Hypothalamus (tissue), 51 donors: ENCODE data around the gene OR10AD1.
"Not testable (repeated sequence)": the region's sequence is repeated elsewhere in the genome, so short reads cannot be mapped to it uniquely, and the experiment has no call there.

Experiments used
- DNase-seq, 51 donors: peaks; one replicate each; lab custom pipeline; 2025; lab: John Stamatoyannopoulos, UW

The OR10AD1 gene, protein sequence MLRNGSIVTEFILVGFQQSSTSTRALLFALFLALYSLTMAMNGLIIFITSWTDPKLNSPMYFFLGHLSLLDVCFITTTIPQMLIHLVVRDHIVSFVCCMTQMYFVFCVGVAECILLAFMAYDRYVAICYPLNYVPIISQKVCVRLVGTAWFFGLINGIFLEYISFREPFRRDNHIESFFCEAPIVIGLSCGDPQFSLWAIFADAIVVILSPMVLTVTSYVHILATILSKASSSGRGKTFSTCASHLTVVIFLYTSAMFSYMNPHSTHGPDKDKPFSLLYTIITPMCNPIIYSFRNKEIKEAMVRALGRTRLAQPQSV

DNA sequence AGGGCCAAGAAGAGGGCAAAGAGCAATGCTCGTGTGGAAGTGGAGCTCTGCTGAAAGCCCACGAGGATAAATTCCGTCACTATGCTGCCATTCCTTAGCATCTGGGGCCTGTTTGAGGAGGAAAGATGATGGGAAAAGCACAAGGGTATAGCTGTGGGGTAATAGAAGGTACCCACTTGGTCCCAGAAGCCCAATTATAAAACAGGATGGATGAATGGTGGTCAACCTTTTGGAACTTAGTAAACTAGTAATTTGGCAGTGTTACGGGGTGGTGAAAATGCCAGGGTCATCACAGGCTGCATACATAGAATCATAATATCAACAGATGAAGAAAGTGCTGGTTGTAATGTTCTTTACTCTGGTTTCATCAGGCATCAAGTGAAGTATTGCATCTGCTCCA lies at the start of gene OR10AD1:
OR10AD1 (minus strand) TSS at position 101 of the 400 bp plus-strand sequence; CDS start at position 101, 0 bp downstream.
- DNase-seq: no peak

DNA sequence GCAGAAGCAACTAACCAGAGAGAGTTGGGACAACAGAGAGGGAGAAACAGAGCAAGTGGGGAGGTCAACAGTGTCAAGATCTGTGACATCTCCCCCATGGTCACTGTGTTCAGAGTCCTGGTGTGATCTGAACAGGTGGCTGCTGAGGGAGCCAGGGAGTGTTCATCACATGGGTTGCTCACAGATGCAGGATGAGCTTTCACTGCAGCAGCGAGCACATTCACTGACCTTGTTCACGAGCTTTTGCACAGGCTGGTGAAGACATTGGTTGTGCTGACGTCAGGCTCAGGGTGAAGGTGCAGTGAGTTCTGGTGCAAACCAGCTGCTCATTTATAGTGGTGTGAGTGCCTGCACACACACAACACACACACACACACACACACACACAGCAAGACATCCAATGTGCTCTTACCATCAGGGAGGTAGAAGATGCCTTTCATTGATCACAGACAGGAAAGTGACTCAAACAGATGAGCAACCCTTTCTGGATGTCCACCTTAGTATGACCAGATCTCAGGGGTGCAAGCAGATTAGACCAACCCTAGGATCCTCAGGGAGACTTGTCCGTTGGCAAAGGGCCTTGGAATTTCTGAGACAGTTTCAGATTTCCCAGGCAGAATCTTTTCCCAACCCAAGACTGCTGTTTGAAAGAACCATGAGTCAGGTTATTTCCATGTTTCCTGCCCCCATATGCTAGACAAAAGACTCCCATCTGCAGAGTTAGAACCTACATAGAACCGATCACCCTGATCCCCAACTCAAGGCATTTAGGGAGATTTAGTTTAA lies 44.3 kb upstream of the OR10AD1 start:
- no peak for DNase-seq

DNA sequence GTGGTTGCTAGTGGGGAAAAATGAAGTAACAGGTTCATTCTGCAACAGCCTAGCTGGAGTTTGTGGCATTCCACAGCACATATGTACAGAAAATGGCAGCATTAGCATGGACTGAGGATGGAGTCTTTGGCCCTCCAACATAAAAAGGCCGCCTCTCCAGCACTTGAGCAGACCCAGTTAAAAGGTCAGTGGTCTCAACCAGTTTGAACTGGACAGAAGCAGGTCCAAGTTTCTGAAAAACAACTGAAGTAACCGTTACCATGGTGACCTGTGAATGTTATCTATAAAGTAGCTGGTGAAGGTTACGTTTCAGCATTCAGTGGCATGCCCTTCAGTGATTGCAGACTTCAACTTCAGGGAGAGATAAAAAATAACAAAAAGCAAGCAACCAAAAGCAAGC lies 34.1 kb upstream of the OR10AD1 start:
- DNase-seq: no peak

DNA sequence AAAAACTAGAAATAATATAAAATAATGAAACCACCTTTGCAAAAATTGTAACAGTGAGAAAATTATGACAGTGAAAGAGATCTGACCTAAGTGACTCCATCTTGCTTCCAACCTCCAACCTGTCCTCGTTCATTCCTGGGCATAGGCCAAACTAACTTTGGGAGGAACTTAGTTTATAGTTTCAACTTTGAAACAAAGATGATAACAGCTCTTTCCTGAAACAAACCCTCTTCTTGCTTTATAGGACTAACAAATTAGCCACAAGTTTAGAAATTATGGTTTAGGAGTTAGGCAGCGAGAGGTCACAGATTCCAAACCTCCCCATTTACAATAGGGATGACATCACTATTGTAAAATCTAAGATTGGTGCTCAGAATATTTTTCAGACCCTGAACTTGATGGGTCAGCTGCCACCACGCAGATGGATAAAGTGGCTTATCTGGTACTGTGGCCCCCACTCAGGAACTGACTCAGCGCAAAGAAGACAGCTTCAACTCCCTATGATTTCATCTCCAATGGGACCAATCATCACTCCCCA lies 32.8 kb upstream of the OR10AD1 start:
- no peak for DNase-seq

DNA sequence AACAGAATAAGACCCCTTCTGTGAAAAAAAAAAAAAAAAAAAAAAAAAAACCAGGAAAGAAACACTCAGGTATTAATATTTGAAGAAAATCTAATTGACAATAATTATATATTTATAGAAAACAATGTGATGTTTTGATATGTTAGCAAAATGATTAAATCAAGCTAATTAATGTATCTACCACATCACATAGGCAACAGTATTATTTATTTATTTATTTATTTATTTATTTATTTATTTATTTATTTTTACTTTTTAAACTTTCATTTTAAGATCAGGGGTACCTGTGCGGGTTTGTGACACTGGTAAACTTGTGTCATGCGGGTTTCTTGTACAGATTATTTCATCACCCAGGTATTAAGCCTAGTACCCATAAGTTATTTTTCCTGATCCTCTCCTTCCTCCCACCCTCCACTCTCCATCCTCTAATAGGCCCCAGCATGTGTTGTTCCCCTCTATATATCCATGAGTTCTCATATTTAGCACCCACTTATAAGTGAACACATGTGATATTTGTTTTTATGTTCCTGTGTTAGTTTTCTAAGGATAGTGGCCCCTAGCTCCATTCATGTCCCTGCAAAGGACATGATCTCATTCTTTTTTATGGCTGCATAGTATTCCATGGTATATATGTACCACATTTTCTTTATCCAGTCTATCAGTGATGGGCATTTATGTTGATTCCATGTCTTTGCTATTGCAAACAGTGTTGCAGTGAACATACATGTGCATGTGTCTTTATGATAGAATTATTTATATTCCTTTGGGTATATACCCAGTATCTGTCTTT lies 28.3 kb upstream of the OR10AD1 start:
- DNase-seq: not testable (repeated sequence)

DNA sequence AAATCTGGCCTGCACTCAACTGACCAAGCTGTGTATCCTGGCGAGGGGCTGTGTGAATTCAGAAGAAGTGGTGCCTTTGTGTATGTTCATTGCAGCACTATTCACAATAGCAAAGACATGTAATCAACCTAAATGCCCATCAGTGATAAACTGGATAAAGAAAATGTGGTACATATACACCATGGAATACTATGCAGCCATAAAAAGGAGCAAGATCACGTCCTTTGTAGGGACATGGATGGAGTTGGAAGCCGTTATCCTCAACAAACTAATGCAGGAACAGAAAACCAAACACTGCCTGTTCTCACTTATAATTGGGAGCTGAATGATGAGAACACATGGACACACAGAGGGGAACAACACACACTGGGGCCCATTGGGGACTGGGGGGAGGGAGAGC lies 21.4 kb upstream of the OR10AD1 start:
- not testable (repeated sequence) for DNase-seq

DNA sequence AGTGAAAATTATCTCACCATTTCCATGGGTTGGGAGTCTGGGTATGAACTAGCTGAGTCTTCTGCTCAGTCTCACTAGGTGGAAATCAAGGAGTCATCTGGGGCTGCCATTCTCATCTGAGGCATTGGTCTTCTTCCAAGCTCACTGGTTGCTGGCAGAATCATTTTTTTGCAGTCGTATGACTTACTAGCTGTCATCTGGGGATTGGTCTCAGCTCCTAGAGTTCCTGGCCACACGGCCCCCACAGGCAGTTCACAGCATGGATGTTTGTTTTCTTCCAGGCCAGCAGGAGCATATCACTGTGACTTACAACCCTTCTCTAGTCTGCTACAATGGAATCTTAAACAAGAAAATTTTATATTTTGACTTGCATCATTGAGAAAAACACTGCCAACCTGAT lies 18.6 kb upstream of the OR10AD1 start:
- no peak for DNase-seq

DNA sequence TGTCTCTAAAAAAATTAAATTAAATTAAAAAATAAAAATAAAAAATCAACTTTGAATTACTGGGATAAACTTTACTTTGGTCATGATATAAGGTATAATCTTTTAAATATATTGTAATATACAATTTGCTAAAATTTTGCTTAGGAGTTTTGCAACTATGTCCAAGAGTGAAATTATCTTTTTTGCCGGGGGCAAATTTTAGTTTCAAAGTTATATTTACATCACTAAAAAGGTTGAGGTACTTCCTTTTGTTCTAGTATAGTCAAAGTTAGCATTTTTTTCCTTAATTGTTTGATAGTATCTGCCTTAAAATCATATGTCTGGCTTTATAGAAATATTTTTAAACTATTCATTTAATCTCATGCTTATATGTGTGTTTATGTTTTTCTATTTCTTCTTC lies 17.6 kb upstream of the OR10AD1 start:
- DNase-seq: no peak

DNA sequence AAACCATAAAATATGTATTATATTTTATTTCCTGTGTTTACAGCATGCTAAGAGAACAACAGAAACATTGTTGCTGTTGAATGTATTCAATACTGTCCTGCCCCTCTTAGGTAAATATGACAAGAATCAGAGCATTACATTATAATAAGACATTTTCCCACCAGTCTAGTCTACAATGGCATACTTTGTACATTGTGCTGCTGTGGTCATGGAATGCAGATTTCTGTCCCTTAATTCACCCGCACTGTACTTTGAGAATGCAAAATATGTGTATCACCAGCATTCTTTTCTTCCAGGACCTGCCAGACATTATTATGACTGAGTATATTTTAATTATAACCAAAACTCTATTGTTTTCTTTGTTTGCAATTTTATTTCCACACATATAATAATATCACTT lies 16.5 kb upstream of the OR10AD1 start:
- no peak for DNase-seq

DNA sequence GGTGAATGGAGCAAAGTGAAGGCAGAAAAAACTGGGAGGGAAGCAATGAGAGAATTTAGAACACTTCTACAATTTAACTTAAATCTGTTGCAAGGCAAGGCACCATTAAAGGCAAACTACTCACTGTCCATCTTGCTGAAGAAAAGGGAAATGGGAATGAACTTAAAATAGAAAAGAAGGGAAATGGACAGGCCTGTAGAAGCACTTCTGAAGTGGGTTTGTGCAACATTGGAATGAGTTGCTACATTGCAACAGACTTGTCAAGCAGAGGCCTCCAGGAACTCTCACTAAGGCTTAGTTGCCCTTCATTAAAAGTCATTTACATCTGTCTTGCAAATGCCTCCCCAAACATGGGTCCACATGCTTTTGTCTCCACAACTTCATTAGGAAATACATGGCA lies 13.7 kb upstream of the OR10AD1 start:
- no peak for DNase-seq

DNA sequence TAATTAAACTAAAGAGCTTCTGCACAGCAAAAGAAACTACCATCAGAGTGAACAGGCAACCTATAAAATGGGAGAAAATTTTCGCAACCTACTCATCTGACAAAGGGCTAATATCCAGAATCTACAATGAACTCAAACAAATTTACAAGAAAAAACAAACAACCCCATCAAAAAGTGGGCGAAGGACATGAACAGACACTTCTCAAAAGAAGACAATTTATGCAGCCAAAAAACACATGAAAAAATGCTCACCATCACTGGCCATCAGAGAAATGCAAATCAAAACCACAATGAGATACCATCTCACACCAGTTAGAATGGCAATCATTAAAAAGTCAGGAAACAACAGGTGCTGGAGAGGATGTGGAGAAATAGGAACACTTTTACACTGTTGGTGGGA lies 6.4 kb upstream of the OR10AD1 start:
- not testable (repeated sequence) for DNase-seq

DNA sequence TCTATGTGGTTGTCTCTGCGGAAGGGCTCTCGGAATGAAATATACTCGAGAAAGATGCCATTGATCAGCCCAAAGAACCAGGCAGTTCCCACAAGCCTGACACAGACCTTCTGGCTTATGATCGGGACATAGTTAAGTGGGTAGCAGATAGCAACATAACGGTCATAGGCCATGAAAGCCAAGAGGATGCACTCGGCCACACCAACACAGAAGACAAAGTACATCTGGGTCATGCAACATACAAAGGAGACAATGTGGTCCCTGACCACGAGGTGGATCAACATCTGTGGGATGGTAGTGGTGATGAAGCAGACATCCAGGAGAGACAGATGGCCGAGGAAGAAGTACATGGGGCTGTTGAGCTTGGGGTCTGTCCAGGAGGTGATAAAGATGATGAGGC lies 326 bp downstream of the OR10AD1 start:
- DNase-seq: no peak

DNA sequence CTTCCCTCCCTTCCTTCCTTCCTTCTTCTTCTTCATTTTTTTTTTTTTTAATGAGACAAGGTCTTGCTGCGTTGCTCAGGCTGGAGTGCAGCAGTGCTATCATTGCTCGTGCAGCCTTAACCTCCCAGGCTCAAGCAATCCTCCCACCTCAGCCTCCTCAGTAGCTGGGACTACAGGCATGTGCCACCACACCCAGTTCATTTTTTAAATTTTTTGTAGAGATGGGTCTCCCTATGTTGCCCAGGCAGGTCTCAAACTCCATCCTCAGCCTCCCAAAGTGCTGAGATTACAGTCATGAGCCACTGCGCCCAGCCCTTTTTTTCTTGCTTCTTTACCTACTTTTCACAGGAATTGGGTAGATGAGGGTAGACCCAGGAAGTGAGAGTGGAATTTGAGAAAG lies 1.6 kb downstream of the OR10AD1 start:
- no peak for DNase-seq

DNA sequence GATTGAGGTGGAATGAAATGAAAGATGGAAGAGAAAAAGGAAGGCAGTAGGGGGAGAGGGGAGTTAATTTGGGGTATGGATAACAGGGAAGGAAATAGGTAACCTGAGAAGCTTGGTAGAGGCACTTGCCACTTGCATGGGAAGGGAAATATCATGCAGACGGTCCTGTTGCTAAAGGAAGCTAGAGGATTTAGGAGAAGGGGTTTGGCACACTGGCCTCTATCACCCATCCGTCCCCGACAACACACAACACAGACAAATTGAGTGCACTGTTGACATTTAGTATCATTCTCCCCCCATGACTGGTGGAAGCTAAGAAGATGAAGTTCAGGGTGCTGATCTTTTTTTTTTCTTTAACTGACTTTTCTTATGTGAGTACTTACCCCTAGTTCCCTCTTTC lies 2.0 kb downstream of the OR10AD1 start:
- no peak for DNase-seq

DNA sequence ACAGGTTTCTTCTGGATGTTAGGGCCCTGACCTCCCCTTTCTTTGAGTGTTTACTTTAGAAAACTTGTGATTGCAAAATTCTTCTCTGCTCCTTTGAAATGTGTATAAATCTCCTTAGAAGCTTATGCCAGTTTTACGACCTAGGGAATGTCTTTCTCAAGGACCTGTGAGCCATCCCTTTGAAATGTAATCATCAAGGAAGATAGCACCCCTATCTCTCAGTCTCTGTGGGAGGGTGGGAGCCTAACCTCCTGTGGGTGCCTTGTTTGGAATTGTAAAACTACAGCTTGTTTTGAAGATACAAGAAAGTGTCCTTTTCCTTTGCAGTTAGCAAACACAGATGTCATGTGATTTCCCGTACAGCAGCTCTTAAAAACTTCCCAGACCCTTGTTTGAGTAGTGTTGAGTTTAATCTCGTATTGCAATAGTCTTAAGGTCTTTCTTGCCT lies 3.3 kb downstream of the OR10AD1 start:
- DNase-seq: no peak

DNA sequence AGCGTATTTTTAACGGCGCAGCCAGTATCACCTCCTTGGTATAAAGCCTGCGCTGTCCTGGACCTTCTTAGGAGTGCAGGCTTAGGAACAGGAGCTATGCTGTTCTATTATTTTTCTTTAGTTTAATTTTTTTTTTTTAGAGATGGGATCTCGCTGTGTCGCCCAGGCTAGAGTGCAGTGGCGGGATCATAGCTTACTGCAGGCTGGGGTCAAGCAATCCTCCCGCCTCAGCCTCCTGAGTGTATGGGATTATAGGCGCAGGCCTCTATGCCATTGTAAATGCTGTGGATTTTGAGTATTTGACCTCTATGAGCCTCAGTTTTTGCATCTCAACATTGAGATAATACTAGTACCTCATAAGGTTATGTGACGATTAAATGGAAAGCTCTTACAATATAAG lies 4.1 kb downstream of the OR10AD1 start:
- no peak for DNase-seq

DNA sequence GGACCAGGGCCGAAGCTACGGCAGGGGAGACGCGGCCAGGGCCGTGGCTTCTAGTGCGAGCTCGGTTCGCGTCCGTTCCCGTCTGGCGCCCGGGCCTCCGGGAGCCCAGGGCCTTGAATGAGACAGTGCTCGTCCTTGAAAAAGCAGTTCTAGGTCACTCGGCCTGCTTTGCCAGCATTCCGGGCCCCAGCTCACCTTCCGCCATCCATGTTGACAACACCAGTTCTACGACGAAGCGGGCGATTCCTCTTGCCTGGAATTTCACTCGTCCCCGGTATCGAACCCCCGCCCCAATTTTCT lies 4.5 kb downstream of the OR10AD1 start:
- DNase-seq: peak in 15 of 51 donors; percentile 15 to 82 (median 41)

DNA sequence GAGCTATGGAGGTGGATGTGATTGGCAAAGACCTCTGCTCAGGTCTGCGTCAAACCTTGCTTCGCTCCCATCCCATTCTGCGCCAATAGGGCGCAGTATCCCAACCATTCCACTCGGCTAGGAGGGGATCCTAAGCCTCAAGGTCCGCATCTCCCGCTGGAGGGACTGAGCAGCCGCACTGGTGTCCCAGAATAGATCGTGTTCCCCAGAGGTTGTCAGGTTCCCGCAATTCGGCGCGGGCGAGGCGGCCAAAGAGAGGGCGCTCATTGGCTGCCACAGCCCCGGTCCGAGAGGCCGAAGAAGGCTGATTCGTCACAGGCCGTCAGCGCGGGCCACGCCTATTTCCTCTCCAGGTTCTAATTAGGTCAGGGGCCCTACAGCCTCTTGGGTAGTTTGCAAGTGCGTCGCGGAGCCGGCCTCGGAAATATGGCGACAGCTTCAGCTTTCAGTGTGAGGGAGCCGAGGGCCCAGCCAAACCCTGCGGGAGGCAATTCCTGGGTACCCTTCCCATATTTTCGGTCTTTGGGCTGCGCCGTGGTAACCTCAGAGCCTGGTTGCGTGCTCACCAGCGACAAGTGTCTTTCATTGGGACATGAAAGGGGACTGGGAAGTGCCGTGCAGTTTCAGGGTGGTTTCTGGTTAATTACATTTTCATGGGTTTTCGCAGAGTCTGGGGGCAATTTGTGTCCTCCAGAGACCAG lies 5.0 kb downstream of the OR10AD1 start:
- DNase-seq: peak in 49 of 51 donors; percentile 55 to 97 (median 90)

DNA sequence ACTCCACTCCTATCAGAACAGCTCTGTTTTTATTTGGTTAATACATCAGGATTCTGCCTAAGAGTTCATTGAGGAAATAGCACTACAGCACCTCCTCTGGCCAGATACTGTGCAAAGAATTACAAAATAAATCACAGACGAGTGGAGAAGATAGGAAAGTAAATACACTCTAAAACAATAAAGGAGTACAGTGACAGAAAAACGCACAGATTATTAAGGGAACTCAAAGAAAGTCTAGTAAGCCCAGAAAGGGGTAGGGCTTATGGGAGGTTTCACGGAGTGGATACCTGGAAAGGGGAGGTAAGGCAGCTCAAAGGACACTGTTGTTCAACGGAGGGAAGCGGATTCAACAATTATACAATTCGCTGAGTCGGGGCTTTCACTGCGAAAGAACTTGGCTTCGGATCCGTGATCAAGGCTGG lies 5.5 kb downstream of the OR10AD1 start:
- DNase-seq: peak in 2 of 51 donors; percentile 70 to 82

DNA sequence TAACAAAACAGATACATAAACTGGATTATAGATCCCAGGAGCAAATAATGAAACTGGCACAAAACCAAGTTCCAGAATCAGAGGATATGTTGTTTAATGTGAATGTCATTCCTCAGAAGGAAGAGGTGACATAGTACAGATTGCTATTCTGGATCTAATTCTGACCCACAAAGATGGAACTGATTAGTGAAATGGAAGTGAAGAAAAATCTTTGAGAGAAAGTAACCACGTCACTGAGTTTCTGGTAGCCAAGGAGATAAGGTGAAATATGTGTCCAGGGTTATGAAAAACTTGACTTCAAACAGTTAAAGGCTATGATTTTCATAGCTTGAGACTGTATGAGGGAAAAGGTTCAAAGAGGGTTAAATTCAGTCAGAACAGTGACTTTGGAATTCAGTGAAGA lies 8.3 kb downstream of the OR10AD1 start:
- DNase-seq: no peak

DNA sequence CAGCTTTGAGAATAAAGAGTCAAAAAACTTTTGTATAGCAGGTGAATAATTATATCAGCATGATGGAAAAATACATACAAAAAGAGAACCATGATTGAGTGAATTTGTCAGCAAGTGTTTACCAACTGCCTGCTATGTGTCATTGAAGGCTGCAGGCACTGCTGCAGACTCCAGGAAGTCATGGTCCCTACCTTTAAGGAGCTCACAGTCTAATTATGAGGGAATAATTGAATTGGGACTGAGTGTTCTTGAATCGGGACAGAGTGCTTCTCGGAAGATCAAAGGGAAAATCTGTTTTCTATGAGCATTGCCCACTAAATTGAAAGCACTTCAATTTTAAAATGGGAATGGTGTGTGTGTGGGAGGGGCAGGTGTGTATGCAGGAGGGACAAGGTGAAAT lies 9.5 kb downstream of the OR10AD1 start:
- no peak for DNase-seq
